HG03457 (cell line): Measurements from ENCODE around the gene NUDT13.
"Not testable (repeated sequence)": the region's sequence is repeated elsewhere in the genome, so short reads cannot be mapped to it uniquely, and the experiment has no call there.

Experiments
- ATAC-seq: cut with Tn5 transposase; IDR thresholded peaks from one replicate; pipeline ENCODE4 v1.9.1; 2021; ENCODE audit warnings: moderate number of reproducible peaks; ENCODE audit not compliant: unreplicated experiment

NUDT13 gene

DNA sequence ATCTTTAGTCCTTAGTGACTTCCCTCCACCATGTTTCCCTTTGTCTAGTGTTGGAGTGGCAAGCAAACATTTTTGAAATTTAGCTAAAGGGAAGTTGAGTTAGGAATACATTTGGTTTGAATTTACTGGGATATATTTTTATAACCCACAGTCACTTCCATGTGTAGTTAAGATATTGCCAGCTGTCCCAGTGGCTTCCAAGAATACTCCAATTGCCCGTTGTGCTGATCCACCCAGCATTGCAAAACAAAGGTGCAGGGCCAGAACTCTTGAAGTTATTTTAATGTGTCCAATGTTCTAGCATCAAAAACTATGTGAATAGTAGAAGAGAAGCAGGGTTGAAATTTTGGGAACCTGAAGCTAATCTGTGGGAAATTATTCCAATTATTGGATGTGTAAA lies 11.1 kb upstream of the NUDT13 start:
- ATAC-seq = no peak

DNA sequence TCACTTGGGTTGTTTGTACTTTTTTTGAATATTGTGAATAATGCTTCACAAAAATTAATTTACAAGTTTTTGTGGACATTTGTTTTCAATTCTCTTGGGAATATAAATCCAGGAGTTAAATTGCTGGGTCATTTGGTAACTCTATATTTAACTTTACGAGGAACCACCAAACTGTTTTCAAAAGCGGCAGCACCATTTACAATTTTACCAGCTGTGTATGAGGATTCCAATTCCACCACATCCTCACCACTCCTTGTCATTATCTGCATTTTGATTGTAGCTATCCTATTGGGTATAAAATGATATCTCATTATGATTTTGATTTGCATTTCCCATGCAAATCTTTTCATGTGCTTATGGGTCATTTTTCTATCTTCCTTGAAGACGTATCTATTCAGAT lies 4.0 kb upstream of the NUDT13 start:
- ATAC-seq = no peak

DNA sequence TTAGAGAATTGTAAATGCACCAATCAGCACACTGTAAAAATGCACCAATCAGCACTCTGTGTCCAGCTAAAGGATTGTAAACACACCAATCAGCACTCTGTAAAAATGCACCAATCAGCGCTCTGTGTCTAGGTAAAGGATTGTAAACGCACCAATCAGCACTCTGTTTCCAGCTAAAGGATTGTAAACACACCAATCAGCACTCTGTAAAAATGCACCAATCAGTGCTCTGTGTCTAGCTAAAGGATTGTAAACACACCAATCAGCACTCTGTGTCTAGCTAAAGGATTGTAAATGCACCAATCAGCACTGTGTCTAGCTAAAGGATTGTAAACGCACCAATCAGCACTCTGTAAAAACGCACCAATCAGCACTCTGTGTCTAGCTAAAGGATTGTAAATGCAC lies 1.0 kb upstream of the NUDT13 start:
- ATAC-seq = not testable (repeated sequence)

DNA sequence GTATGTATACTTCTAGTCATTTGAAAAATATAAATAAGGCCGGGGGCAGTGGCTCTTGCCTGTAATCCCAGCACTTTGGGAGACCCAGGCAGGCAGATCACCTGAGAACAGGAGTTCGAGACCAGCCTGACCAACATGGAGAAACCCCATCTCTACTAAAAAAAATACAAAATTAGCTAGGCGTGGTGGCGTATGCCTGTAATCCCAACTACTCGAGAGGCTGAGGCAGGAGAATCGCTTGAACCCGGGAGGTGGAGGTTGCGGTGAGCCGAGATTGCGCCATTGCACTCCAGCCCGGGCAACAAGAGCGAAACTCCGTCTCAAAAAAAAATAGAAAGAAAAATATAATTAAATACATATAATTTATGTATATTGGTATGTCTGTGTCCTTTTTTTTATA lies 1.8 kb downstream of the NUDT13 start:
- ATAC-seq = not testable (repeated sequence)

GRCh38 chr10:73113551-73113950 lies 3.3 kb downstream of the NUDT13 start:
- no peak for ATAC-seq

DNA sequence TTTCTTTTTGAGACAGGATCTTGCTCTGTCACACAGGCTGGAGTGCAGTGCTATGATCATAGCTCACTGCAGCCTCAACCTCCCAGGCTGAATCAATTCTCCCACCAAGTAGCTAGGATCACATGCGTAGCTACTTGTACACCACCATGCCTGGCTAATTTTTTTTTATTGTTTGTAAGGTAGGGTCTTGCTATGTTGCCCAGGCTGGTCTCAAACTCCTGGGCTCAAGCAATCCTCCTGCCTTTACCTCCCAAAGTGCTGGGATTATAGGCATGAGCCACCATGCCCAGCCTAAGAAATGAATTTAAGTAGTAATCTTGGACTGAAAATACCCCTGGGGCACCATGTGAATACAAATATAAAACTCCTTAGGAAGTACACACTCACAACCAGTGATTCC lies 5.8 kb downstream of the NUDT13 start:
- ATAC-seq = no peak

- no peak for ATAC-seq
These were observed 7.9 kb downstream of the NUDT13 start for GRCh38 chr10:73117976-73118743.

DNA sequence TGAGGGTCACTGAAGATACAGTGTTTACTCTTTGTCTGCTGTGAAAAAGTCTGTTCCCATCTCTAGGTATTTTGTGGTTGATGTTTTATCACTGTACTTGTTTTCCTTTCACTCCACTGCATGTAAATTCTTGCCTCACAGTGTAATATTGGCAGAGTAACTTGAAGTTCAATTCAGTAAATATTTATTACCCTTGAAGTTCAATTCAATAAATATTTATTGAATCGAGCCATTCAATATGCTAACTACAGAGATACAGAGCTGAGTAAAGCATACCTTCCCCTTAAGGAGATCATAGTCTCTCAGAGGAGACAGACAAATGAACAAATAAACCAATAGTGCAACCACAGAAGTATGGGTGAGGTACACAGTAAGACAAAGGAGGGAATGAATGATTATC lies 9.2 kb downstream of the NUDT13 start:
- no peak for ATAC-seq

GRCh38 chr10:73119952-73120351 lies 9.7 kb downstream of the NUDT13 start:
- ATAC-seq = no peak

DNA sequence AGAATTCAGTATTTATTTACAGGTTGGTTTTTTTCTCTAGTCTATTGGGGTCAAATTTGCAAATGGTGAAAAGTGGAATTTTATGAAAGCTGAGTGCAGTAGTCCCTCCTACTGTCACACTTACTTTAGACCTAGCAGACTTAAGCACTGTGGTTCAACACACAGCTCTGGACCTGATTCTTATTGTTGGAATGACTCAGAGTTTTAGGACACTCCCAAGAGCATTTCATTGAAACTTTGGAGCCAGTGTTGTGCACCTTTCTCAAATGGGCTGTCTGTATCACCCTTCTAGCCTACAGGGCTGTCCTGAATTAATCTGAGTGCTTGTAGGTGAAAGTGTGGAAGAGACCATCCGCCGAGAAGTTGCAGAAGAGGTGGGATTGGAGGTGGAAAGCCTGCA lies 16.1 kb downstream of the NUDT13 start:
- no peak for ATAC-seq

DNA sequence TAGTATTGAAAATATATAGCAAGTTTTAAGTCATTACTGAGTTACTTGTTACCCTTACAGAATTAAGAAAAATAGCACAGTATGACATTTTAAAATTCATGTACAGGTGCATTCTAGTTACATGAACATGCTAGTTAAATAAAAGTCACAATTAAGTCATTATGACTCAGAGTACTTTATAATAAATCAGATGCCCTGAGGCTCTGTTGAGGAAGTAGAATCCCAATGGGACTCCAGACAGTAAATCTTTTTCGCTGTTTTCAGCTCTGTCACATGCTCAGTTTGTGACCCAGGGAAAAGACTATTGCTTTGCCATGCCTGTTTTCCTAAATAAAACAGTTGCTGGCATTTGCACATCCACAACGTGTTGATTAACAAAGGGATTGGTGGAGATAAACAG lies 21.0 kb downstream of the NUDT13 start:
- ATAC-seq = no peak

DNA sequence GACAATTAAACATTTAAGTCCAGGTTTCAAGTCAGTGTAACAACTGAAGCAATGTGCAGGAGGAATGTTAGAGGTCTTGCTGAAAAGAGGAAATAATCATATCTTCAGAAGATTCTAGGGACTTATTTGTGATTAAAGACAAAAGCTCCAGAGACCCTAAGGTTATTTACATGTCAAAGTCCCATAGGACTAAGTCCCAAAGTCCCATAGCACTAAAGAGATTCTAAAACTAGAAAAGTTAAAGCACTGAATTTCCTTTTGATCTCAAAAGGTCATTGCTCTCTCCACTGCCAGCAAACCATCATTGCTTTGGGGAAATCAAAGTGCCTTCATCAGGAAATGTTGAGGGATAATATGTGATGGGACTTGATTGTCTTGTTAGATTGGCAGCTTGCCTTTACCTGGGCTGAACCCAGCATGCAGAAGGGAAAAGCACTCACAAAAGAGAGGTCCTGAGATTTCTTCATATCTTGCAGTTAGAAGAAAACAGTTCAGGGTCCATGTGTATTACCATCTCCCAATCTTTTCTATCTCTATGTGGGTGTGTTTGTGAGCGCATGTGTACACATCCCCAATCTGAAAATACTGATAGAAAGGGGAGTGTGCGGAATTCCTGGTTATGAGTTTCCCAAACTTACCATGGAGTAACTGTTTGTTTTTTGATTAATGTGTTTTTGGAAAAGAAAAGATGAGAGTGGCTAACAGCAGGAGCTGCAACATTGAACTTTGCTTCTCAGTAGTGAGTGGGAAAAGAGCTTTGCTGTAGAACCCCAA lies 21.8 kb downstream of the NUDT13 start:
- no peak for ATAC-seq

GRCh38 chr10:73134727-73135126 lies 24.5 kb downstream of the NUDT13 start:
- no peak for ATAC-seq

GRCh38 chr10:73136627-73137026 lies 26.4 kb downstream of the NUDT13 start:
- no peak for ATAC-seq

- no peak for ATAC-seq
These were observed 29.0 kb downstream of the NUDT13 start for GRCh38 chr10:73139251-73139650.

- no peak for ATAC-seq
These were observed 31.3 kb downstream of the NUDT13 start for GRCh38 chr10:73141603-73142002.

- ATAC-seq = not testable (repeated sequence)
These were observed 40.6 kb downstream of the NUDT13 start for GRCh38 chr10:73150633-73151413.

- no peak for ATAC-seq
These were observed 41.8 kb downstream of the NUDT13 start for GRCh38 chr10:73152009-73152408.

GRCh38 chr10:73156054-73156453 lies 45.8 kb downstream of the NUDT13 start:
- ATAC-seq = no peak

GRCh38 chr10:73159038-73159648 lies 48.9 kb downstream of the NUDT13 start:
- no peak for ATAC-seq

GRCh38 chr10:73161079-73161478 lies 50.8 kb downstream of the NUDT13 start:
- ATAC-seq = no peak
